ENCODE measurements around the gene LCMT1.

DNA sequence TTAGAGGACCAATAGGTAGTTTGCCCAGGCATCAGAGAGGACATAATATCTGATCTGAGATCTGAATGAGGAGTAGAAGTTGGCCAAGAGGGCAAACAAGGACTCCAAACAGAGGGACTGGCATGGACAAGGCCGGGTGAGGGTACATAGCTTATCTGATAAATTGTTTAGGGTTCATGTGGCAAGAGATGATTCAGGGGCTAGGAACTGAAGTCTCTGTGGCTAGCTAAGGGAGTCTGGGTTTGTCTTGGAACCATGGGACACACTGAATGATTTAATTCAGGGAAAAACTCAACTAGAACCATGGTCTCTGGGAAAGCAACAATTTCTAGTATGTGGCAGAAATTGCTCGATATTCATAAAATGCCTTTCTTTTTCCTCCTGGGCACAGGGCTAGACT, 101.1 kb downstream of the LCMT1 start:
- TF ChIP-seq, protein P1, sequence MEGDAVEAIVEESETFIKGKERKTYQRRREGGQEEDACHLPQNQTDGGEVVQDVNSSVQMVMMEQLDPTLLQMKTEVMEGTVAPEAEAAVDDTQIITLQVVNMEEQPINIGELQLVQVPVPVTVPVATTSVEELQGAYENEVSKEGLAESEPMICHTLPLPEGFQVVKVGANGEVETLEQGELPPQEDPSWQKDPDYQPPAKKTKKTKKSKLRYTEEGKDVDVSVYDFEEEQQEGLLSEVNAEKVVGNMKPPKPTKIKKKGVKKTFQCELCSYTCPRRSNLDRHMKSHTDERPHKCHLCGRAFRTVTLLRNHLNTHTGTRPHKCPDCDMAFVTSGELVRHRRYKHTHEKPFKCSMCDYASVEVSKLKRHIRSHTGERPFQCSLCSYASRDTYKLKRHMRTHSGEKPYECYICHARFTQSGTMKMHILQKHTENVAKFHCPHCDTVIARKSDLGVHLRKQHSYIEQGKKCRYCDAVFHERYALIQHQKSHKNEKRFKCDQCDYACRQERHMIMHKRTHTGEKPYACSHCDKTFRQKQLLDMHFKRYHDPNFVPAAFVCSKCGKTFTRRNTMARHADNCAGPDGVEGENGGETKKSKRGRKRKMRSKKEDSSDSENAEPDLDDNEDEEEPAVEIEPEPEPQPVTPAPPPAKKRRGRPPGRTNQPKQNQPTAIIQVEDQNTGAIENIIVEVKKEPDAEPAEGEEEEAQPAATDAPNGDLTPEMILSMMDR (IDR thresholded peaks at IDR 0.05), result no peak
- TF ChIP-seq EP300 (IDR thresholded peaks at IDR 0.05), result no peak
- no peak for TF ChIP-seq POLR2A (IDR thresholded peaks at IDR 0.05; ENCODE audit: low read depth)

Data from esophagus muscularis mucosa (tissue), 4 donors.